A673 (cell line): ENCODE data around the gene UQCRHL. TPM values are rescaled to one million over a fixed set of nuclear protein-coding genes. Genes with fewer than 3 reads are reported as not detected.

Source experiments
- BruUV-seq: library from RNA; stranded (reverse); fragments of 400-500 nt; replicated peaks from 2 replicates; lab custom pipeline; 2021; lab: Mats Ljungman, UMichigan
- CTCF ChIA-PET: fragments of 300-600 bp; sonication (Branson Sonifier 250); formaldehyde crosslinking; loops from one replicate; lab custom pipeline; 2022; ENCODE audit warnings: antibody characterized with exemption; lab: Charles Lee
- POLR2A ChIA-PET: fragments of 300-600 bp; sonication (Branson Sonifier 250); formaldehyde crosslinking; loops from one replicate; lab custom pipeline; 2022; ENCODE audit warnings: antibody characterized with exemption; ENCODE audit not compliant: low non-redundant PET; lab: Charles Lee
- DNase-seq: peaks from one replicate; pipeline ENCODE4 v3.0.0-alpha.2; 2015; ENCODE audit warnings: low spot score
- H3K27ac ChIP-seq: fragments of 200-600 bp; sonication (generic); 2 replicates; pipeline ENCODE4 v1.5.1; 2016; ENCODE audit warnings: mixed run types, low read depth, mild to moderate bottlenecking, mixed read lengths, antibody characterized with exemption, low read length; ENCODE audit not compliant: poor library complexity, severe bottlenecking
- H3K27me3 ChIP-seq: fragments of 200-600 bp; sonication (generic); replicated peaks from 2 replicates; pipeline ENCODE4 v1.6.1; 2017; ENCODE audit warnings: mixed run types, low read depth, mild to moderate bottlenecking, mixed read lengths, antibody characterized with exemption, low read length; ENCODE audit not compliant: insufficient read depth, poor library complexity
- H3K36me3 ChIP-seq: fragments of 200-600 bp; sonication (generic); 2 replicates; pipeline ENCODE4 v1.6.1; 2016; ENCODE audit warnings: mixed run types, mild to moderate bottlenecking, mixed read lengths, antibody characterized with exemption, low read length; ENCODE audit not compliant: insufficient read depth, poor library complexity, severe bottlenecking
- H3K4me1 ChIP-seq: fragments of 200-600 bp; sonication (generic); 2 replicates; pipeline ENCODE4 v1.6.1; 2017; ENCODE audit warnings: mixed run types, mild to moderate bottlenecking, mixed read lengths, antibody characterized with exemption, low read length; ENCODE audit not compliant: insufficient read depth, poor library complexity, severe bottlenecking
- H3K4me3 ChIP-seq: fragments of 200-600 bp; sonication (generic); 2 replicates; pipeline ENCODE4 v1.5.1; 2016; ENCODE audit warnings: low read depth, mixed run types, mild to moderate bottlenecking, mixed read lengths, low read length; ENCODE audit not compliant: poor library complexity, severe bottlenecking
- H3K9me3 ChIP-seq: fragments of 200-600 bp; sonication (generic); 2 replicates; pipeline ENCODE4 v1.6.1; 2016; ENCODE audit warnings: mixed run types, low read depth, mild to moderate bottlenecking, mixed read lengths, antibody characterized with exemption, low read length; ENCODE audit not compliant: poor library complexity, severe bottlenecking
- CTCF ChIP-seq: fragments of 300-800, 200-600 bp; sonication (generic); conservative IDR thresholded peaks from 2 replicates; pipeline ENCODE4 v1.5.1; 2017; ENCODE audit warnings: low read depth, mild to moderate bottlenecking, antibody characterized with exemption, low read length, moderate library complexity, mixed read lengths
- EZH2 ChIP-seq: fragments of 200-600 bp; sonication (generic); IDR thresholded peaks from 2 replicates; pipeline ENCODE4 v1.6.1; 2017; ENCODE audit warnings: borderline replicate concordance, low read depth, mild to moderate bottlenecking, mixed read lengths, antibody characterized with exemption, low read length; ENCODE audit not compliant: poor library complexity, severe bottlenecking
- intact Hi-C: fragments of 100-400 bp; cut with micrococcal nuclease; formaldehyde crosslinking; loops from one replicate; pipeline ENCODE4 v1.10.0; 2022; ENCODE audit not compliant: unreplicated experiment
- total RNA-seq: library from RNA; stranded (reverse); gene quantifications from 2 replicates; pipeline ENCODE4 v1.2.3, GENCODE V29; 2021

Gene UQCRHL
- total RNA-seq, 1 experiment from 2014 or later = 4.1 TPM

DNA sequence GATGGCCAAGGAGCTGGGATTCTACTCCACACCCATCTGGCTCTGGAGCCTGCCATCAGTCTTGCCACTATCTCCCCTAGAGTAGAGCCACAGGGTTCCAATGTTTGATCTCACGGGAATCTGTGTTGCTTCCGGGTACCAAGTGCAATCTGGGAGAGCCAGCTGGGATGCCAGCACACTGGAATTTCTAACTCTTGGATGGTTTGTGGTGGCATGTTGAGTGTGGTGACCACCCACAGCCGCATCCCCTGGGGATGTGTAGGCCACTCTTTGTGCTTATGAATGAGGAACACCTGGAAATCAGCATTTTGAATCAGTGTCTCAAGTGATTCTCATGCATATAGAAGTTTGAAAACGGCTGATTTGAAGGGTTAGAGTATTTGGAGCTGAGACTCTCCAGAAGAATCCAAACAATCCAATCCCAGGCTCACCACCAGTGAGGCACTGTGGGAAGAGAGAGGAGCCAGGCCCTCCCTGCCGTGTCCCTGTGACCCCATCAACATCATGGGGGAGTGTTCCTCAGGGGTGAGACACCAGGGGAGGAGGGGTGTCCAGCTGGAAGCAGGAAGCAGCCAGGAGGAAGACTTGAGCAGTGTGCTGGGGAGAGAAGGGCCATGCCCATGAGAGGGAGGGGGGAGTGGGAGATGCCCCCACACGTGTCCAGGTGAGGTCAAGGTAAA lies 35.5 kb downstream of the UQCRHL start:
- Histone ChIP-seq H3K4me3 (no peak overlapping the region), H3K27ac (no peak overlapping the region)

DNA sequence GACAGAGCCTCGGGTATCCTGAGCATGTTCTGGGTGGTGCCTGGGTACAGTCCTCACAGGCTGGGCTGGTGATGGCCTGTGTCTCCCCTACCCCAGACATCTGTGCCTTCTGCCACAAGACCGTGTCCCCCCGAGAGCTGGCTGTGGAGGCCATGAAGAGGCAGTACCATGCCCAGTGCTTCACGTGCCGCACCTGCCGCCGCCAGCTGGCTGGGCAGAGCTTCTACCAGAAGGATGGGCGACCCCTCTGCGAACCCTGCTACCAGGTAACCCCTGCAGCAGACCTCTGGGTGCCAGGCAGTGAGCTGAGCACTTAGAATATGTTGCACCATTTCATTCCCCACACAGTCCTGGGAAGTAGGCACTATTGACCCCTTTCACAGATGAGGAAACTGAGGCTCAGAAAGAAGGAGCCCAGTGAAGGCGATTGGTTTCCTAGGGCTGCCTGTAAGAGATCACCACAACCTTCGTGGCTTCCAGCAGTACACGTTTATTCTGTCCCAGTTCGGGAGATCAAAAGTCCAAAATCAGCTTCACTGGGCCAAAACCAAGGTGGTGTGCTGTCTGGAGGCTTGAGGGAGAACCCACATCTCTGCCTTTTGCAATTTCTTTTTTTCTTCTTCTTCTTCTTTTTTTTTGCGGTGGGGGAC lies 37.0 kb downstream of the UQCRHL start:
- no peak for DNase-seq
- ChIA-PET POLR2A (interaction anchor here (0.6 kb wide), 1 partner anchor 502 kb away, joined by 4 read pairs; no protein-coding TSS in a partner anchor), CTCF (interaction anchor here (0.6 kb wide), 1 partner anchor 32 kb away, joined by 4 read pairs; no protein-coding TSS in a partner anchor)
- Histone ChIP-seq H3K27ac (no peak overlapping the region), H3K4me3 (no peak overlapping the region), H3K9me3 (no peaks in the 10 kb centered on the region), H3K4me1 (no peaks in the 10 kb centered on the region), H3K27me3 (no peaks in the 10 kb centered on the region), H3K36me3 (peaks cover 27% of the 10 kb centered on the region)
- no TSS peak for BruUV-seq
- intact Hi-C loops = no loop called here
- TF ChIP-seq EZH2 (no peak), CTCF (no peak)

More for the DNA sequence above, 35.5 kb downstream of the UQCRHL start:
- no TSS peak for BruUV-seq
- Histone ChIP-seq H3K36me3 (peaks cover 27% of the 10 kb centered on the region), H3K4me1 (no peaks in the 10 kb centered on the region), H3K9me3 (no peaks in the 10 kb centered on the region), H3K27me3 (no peaks in the 10 kb centered on the region)
- DNase-seq = no peak
- POLR2A ChIA-PET = no interaction called here
- intact Hi-C loops = no loop called here
- TF ChIP-seq CTCF (no peak), EZH2 (no peak)
- CTCF ChIA-PET = interaction anchor here (0.6 kb wide), 1 partner anchor 42 kb away, joined by 3 read pairs; no protein-coding TSS in a partner anchor

GRCh38 chr1:15768388-15768787 lies 39.1 kb downstream of the UQCRHL start:
- no peak for DNase-seq
- Histone ChIP-seq H3K9me3 (no peaks in the 10 kb centered on the region), H3K27ac (no peak overlapping the region), H3K27me3 (no peaks in the 10 kb centered on the region), H3K36me3 (peaks cover 23% of the 10 kb centered on the region), H3K4me1 (no peaks in the 10 kb centered on the region), H3K4me3 (no peak overlapping the region)
- TF ChIP-seq CTCF (no peak), EZH2 (no peak)
- BruUV-seq = no TSS peak
- intact Hi-C loops = no loop called here
- ChIA-PET CTCF (no interaction called here), POLR2A (no interaction called here)
